Esophagus (tissue), 2 donors: Measurements from ENCODE around the gene GRK5. TPM values are rescaled to one million over a fixed set of nuclear protein-coding genes. Genes with fewer than 3 reads are reported as not detected.
A peak's percentile ranks its signal among the peaks of the same experiment; 100 is the strongest.

Source experiments
- H3K27ac ChIP-seq, 2 donors: one replicate each; pipeline ENCODE4 v1.5.1; 2013; ENCODE audit warnings: low read depth in 2 of 2, mild to moderate bottlenecking in 2 of 2, inconsistent platforms in 1 of 2, low read length in 1 of 2, moderate library complexity in 1 of 2
- H3K27me3 ChIP-seq, 2 donors: one replicate each; pipeline ENCODE4 v1.6.1; 2013; ENCODE audit warnings: low read length in 2 of 2, control low read depth in 1 of 2, mild to moderate bottlenecking in 1 of 2; ENCODE audit not compliant: insufficient read depth in 2 of 2, control insufficient read depth in 1 of 2
- H3K36me3 ChIP-seq, 2 donors: one replicate each; pipeline ENCODE4 v1.6.1; 2013; ENCODE audit warnings: low read length in 1 of 2; ENCODE audit not compliant: control insufficient read depth in 2 of 2, insufficient read depth in 2 of 2
- H3K4me1 ChIP-seq, 2 donors: one replicate each; pipeline ENCODE4 v1.6.1; 2013; ENCODE audit warnings: low read length in 1 of 2; ENCODE audit not compliant: control insufficient read depth in 2 of 2, insufficient read depth in 2 of 2
- H3K4me3 ChIP-seq, 2 donors: one replicate each; pipeline ENCODE4 v1.5.1; 2013; ENCODE audit warnings: low read length in 2 of 2, mild to moderate bottlenecking in 2 of 2, low read depth in 1 of 2, moderate library complexity in 1 of 2
- H3K9me3 ChIP-seq, 2 donors: one replicate each; pipeline ENCODE4 v1.6.1; 2013; ENCODE audit warnings: mild to moderate bottlenecking in 2 of 2, low read depth in 1 of 2, low read length in 1 of 2, moderate library complexity in 1 of 2; ENCODE audit not compliant: control insufficient read depth in 2 of 2, insufficient read depth in 1 of 2
- WGBS, 2 donors: extraction: QIAGEN DNeasy Blood & Tissue Kit; methylation state at CpG; one replicate each; pipeline ENCODE4 v1.1.7; 2013; 5-methylcytosine and 5-hydroxymethylcytosine counted together
- polyA plus RNA-seq, 2 donors: library from polyadenylated mRNA; stranded (reverse); fragments of 200-250 nt; gene quantifications; one replicate each; pipeline ENCODE4 v1.2.3, GENCODE V29; 2013
- donor health status: healthy with polysubstance abuse.
- donor health status: Bipolar disorder and iron deficiency.

The GRK5 gene
- polyA plus RNA-seq, 2 donors, result 3.1 to 5.2 TPM

DNA sequence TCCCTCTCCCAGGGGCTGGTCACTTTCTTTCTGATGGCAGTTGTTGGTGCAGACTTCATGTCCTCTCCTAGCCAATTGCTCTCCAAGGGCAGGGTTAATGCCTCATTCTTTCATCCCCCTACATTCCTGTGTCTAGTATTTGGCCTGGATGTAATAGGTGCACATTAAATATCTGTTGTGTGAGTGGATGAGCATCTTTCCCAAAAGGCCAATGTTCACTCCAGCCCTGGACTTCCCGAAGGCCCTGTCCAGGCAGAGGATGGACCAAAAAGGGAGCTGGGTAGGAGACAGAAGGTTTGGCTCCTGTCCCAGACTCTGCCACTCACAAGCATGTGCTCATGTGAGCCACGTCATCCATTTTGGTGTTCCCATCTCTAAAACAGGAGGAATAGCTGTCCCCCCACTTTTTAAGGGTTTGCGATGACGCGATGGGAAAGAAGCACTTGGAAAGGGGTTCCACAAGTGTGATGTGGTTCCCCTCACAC, 287.7 kb downstream of the GRK5 start:
- Histone ChIP-seq H3K27ac (no peak overlapping the region), H3K4me1 (no peaks in the 10 kb centered on the region), H3K4me3 (no peak overlapping the region), H3K27me3 (no peaks in the 10 kb centered on the region), H3K9me3 (no peaks in the 10 kb centered on the region), H3K36me3 (peaks cover 0 to 2% of the 10 kb centered on the region in 2 donors)
- WGBS, 2 donors, result 85 to 92% methylated on average over 5 of the region's 5 CpGs

DNA sequence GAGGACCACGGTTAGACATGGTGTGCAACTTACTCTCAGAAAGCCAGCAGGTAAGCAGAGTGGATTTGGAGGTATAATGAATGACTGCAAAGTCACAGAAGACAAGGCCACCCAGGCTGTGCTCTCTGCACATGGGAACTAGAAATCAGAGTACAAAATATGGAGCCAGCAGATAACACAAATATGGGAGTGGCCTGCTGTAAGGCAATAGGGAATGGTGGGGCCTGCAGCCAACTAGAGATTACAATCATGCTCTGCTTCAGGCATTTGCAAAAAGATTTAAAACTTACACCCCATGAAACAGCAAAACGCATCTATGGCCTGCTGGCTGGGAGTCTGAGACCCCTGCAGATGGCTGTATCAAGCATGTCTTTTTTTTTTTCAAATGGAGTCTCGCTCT, 288.2 kb downstream of the GRK5 start:
- Histone ChIP-seq H3K27me3 (no peaks in the 10 kb centered on the region), H3K4me3 (no peak overlapping the region), H3K9me3 (no peaks in the 10 kb centered on the region), H3K27ac (no peak overlapping the region), H3K36me3 (peaks cover 0 to 2% of the 10 kb centered on the region in 2 donors), H3K4me1 (no peaks in the 10 kb centered on the region)
- WGBS, 2 donors, result 92 to 93% methylated on average over 3 of the region's 3 CpGs

DNA sequence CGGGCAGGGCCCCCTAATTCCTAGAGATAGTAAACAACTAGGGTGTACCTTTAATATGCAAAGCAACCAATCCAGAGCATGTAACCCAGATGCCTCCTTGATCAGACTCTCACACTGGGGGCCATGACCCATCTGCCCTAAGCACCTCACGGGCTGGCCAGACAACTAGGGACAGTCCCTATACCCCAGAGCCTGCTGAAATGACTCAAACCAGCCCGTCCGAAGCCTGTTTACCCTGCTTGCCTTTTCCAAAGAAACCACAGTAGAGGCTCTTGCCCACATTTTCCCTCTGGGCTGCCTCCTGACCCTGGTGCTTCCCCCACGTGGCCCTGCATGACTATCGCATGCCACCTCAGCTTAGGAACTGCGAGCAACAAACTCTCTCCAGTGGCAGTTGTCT, 288.9 kb downstream of the GRK5 start:
- Histone ChIP-seq H3K27ac (no peak overlapping the region), H3K4me3 (no peak overlapping the region), H3K36me3 (peaks cover 0 to 2% of the 10 kb centered on the region in 2 donors), H3K27me3 (no peaks in the 10 kb centered on the region), H3K9me3 (no peaks in the 10 kb centered on the region), H3K4me1 (no peaks in the 10 kb centered on the region)
- 77 to 87% methylated on average over 7 of the region's 7 CpGs for WGBS, 2 donors

DNA sequence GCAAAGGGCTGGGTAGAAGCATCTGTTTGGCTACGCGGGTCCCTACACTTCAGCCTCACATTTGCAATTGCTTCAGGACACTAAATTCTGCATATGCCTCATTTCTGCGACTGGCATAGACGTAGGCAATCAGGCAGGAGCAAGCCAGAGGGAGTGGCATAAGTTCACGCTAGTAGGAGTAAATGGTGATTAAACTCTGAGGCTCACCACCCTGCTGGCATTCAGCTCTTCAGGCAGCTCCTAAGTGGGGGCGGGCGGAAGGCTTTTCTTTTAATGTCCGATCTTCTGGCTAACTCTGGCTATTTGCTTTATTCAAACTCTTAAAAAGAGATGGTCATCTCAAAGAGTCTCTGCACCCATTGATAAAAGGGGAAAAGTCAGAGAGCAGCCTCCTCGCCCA, 289.9 kb downstream of the GRK5 start:
- H3K4me1 ChIP-seq, result no peaks in the 10 kb centered on the region
- WGBS, 2 donors, result 91 to 92% methylated on average over 9 of the region's 9 CpGs
- no peak overlapping the region for H3K27ac ChIP-seq
- no peak overlapping the region for H3K4me3 ChIP-seq
- H3K36me3 ChIP-seq, result peaks cover 0 to 2% of the 10 kb centered on the region in 2 donors
- H3K9me3 ChIP-seq, result no peaks in the 10 kb centered on the region
- H3K27me3 ChIP-seq, result no peaks in the 10 kb centered on the region

DNA sequence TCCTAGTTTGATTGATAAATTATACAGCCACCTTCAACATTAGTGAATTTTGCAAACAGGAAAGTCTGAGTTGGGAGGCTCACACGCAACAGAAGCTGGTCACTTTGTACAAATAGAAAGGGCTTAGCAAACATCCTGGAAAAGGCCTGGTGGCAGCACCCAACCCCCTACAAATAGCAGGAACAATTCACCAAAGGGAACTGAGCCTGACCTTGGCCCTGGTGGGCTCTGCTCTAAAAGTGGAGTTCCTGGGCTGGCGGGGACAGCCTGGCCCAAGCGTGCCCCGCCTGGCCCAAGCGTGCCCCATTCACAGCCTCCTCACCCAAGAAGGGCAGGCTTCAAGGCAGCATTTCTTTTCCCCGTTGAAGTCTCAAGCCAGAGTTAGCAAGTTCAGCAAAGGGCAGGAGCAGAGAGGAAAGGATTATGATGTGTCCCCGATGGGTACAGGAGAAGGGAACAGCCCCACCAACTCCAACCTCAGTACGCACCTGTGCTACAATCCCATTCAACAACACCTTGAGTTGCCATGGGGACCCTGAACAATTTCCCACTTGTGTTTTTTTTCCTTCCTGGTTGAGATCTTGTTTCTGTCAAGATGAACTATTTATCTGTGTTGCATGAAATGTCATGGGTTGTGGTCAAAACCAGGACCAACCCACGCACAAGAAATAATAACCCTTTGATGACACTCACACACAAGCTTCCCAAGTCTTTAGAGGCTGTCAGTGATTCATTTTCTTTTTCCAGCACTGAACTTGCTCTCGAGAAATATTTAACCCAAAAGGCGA, 291.7 kb downstream of the GRK5 start:
- WGBS, 2 donors, result 77 to 81% methylated on average over 11 of the region's 11 CpGs
- Histone ChIP-seq H3K27ac (no peak overlapping the region), H3K4me3 (no peak overlapping the region)

DNA sequence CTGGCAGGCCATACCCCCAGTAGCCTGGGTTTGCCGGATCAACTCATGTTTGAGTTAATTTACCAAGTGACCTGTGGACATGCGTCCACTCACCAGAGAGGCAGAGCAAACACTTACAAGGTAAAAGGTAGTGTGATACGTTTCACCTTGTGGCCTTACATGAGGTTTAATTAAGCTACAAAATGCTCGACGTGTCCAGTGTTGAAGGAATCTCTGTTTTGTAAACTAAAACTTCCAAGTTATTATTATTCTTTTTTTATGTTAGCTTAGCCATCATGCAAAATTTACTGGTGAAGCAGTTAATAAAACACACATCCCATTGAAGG, 292.3 kb downstream of the GRK5 start:
- Histone ChIP-seq H3K4me1 (no peaks in the 10 kb centered on the region), H3K4me3 (no peak overlapping the region), H3K9me3 (no peaks in the 10 kb centered on the region), H3K27ac (no peak overlapping the region), H3K36me3 (peaks cover 0 to 4% of the 10 kb centered on the region in 2 donors), H3K27me3 (no peaks in the 10 kb centered on the region)
- 74 to 77% methylated on average over 5 of the region's 5 CpGs for WGBS, 2 donors

More for the DNA sequence above, 291.7 kb downstream of the GRK5 start:
- Histone ChIP-seq H3K27me3 (no peaks in the 10 kb centered on the region), H3K36me3 (peaks cover 0 to 2% of the 10 kb centered on the region in 2 donors), H3K4me1 (no peaks in the 10 kb centered on the region), H3K9me3 (no peaks in the 10 kb centered on the region)

DNA sequence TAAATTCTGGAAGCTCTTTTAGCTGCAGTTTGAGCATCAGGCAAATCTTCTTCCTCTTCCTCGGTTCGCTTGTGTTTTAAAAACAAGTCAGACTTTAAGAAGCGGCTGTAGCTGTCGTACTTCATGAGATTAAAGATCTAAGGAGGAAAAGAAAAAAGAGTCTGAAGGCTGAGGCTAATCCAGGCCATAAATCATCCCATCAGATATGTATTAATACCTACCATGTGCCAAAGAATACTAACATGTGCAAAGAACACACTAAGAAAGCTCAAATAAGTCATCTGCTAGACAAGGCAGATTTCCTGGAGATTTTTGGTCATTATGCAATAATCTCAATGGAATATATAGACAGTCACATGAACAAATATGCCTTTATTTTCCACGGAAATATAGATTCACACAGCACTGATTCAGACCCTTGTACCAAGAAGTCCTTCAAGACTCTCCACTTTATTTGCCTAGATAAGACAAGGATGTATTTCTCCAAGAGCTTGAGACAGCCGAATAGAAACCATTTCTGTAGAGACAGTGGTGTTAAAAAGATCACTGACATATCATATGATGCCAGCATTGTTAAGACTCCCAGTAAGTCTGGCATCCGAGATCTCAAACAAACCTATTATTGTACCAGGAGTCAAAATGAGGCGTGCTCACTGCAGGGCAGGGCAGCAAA, 292.9 kb downstream of the GRK5 start:
- no peaks in the 10 kb centered on the region for H3K9me3 ChIP-seq
- WGBS, 2 donors, result 37 to 41% methylated on average over 8 of the region's 8 CpGs

DNA sequence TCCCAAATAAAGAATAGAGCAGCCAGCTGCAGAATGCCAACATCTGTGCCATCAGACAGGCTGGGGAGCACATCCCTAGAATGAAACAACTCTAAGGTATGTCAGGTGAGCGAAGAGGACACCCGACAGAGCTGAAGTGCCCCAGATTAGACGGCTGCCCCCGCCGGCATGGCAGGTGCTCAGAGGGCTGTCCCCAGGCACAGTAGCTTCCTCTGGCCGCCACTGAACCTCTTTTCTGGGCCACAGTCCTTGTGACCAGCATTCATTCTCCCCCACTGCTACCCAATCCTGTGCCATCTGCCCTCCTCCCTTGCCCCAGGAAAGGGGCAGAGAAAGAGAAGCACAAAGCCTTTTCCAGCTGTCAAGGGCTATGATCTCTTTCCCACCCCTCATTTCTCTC, 293.4 kb downstream of the GRK5 start:
- no peaks in the 10 kb centered on the region for H3K27me3 ChIP-seq
- H3K4me1 ChIP-seq, result no peaks in the 10 kb centered on the region
- H3K27ac ChIP-seq, result peak overlapping the region in 1 of 2 donors; percentile 6
- H3K4me3 ChIP-seq, result no peak overlapping the region
- 62 to 71% methylated on average over 6 of the region's 6 CpGs for WGBS, 2 donors
- H3K36me3 ChIP-seq, result peaks cover 0 to 5% of the 10 kb centered on the region in 2 donors
- H3K9me3 ChIP-seq, result no peaks in the 10 kb centered on the region

More for the DNA sequence above, 292.9 kb downstream of the GRK5 start:
- H3K4me3 ChIP-seq, result no peak overlapping the region
- H3K36me3 ChIP-seq, result peaks cover 0 to 5% of the 10 kb centered on the region in 2 donors
- no peaks in the 10 kb centered on the region for H3K4me1 ChIP-seq
- H3K27ac ChIP-seq, result no peak overlapping the region
- H3K27me3 ChIP-seq, result no peaks in the 10 kb centered on the region

DNA sequence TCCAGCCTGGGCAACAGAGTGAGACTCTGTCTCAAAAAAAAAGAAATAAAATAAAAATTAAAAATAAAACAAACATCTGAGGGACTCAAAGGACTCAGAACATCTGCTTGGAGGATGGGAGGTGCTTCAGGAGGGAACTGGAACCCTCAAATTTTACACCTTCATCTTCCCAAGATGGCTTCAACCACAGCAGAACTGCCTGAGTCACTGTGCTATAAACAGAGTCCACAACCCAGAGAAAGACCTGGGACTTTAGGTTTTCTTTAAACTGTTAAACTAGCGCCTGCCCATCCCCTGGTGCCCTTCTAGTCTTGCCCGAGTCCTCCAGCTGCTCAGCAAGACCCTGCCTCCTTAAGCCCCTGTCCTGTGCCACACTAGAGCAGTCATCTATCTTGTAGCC, 294.3 kb downstream of the GRK5 start:
- Histone ChIP-seq H3K9me3 (no peaks in the 10 kb centered on the region), H3K36me3 (peaks cover 0 to 5% of the 10 kb centered on the region in 2 donors), H3K4me1 (peaks cover 0 to 4% of the 10 kb centered on the region in 2 donors), H3K27ac (no peak overlapping the region), H3K4me3 (no peak overlapping the region), H3K27me3 (no peaks in the 10 kb centered on the region)
- WGBS, 2 donors, result 76 to 89% methylated on average over 2 of the region's 2 CpGs
